ENCODE measurements around the gene FGD5. TPM values are rescaled to one million over a fixed set of nuclear protein-coding genes. Genes with fewer than 3 reads are reported as not detected.

Gene FGD5
- total RNA-seq, 1 donor from 2014 or later, result 62.5 TPM

Other genes starting within 250 kb of the FGD5 start
- 19.7 TPM for gene CCDC174, start 167.2 kb upstream of the FGD5 start, total RNA-seq
- gene C3orf20, start 143.8 kb upstream of the FGD5 start, total RNA-seq, result not detected
- 52.6 TPM for gene NR2C2, start 128.6 kb downstream of the FGD5 start, total RNA-seq
- 48.8 TPM for gene MRPS25, start 246.4 kb downstream of the FGD5 start, total RNA-seq

Data from mucosa of gallbladder (tissue), 1 donor.